Neural progenitor cell (in vitro differentiated cells): ENCODE data around the gene SNX13. TPM values are rescaled to one million over a fixed set of nuclear protein-coding genes. Genes with fewer than 3 reads are reported as not detected.
A peak's percentile ranks its signal among the peaks of the same experiment; 100 is the strongest.

Source experiments
- DNase-seq: peaks from one replicate; pipeline ENCODE4 v3.0.0-alpha.2; 2016; ENCODE audit warnings: low spot score
- H2AFZ ChIP-seq: fragments of 200-600 bp; sonication (generic); replicated peaks from 2 replicates; pipeline ENCODE4 v1.6.1; 2016; ENCODE audit warnings: antibody characterized with exemption
- H3F3A ChIP-seq: fragments of 200-600 bp; sonication (generic); 2 replicates; pipeline ENCODE4 v1.6.1; 2016; ENCODE audit warnings: antibody characterized with exemption, low read depth
- H3K27ac ChIP-seq: fragments of 200-600 bp; sonication (generic); 2 replicates; pipeline ENCODE4 v1.5.1; 2016; ENCODE audit warnings: mild to moderate bottlenecking
- H3K27me3 ChIP-seq: fragments of 200-600 bp; sonication (generic); 2 replicates; pipeline ENCODE4 v1.6.1; 2016; ENCODE audit warnings: mild to moderate bottlenecking, moderate library complexity
- H3K36me3 ChIP-seq: fragments of 200-600 bp; sonication (generic); 2 replicates; pipeline ENCODE4 v1.5.1; 2016
- H3K4me1 ChIP-seq: fragments of 200-600 bp; sonication (generic); 2 replicates; pipeline ENCODE4 v1.6.1; 2016; ENCODE audit warnings: mixed run types
- H3K4me2 ChIP-seq: fragments of 200-600 bp; sonication (generic); 2 replicates; pipeline ENCODE4 v1.6.1; 2016
- H3K4me3 ChIP-seq: fragments of 200-600 bp; sonication (generic); 2 replicates; pipeline ENCODE4 v1.5.1; 2016
- H3K79me2 ChIP-seq: fragments of 200-600 bp; sonication (generic); 2 replicates; pipeline ENCODE4 v1.6.1; 2016; ENCODE audit warnings: low read depth
- H3K9ac ChIP-seq: fragments of 200-600 bp; sonication (generic); 2 replicates; pipeline ENCODE4 v1.6.1; 2016
- H3K9me3 ChIP-seq: fragments of 200-600 bp; sonication (generic); 2 replicates; pipeline ENCODE4 v1.5.1; 2016; ENCODE audit warnings: low read depth
- H4K20me1 ChIP-seq: fragments of 200-600 bp; sonication (generic); 2 replicates; pipeline ENCODE4 v1.6.1; 2016; ENCODE audit warnings: low read depth
- H3K27ac Mint-ChIP-seq: 3 replicates; pipeline ENCODE4 v1.8.0; 2021; ENCODE audit warnings: mixed read lengths
- H3K27me3 Mint-ChIP-seq: 2 replicates; pipeline ENCODE4 v1.8.0; 2022; ENCODE audit warnings: low read depth, mild to moderate bottlenecking, inconsistent platforms, moderate library complexity, mixed read lengths; ENCODE audit not compliant: insufficient read depth
- H3K36me3 Mint-ChIP-seq: 3 replicates; pipeline ENCODE4 v1.8.0; 2021; ENCODE audit warnings: mixed read lengths
- H3K4me1 Mint-ChIP-seq: 3 replicates; pipeline ENCODE4 v1.8.0; 2021; ENCODE audit warnings: mixed read lengths
- H3K4me3 Mint-ChIP-seq: 3 replicates; pipeline ENCODE4 v1.8.0; 2021; ENCODE audit warnings: mild to moderate bottlenecking, moderate library complexity, mixed read lengths
- H3K9me3 Mint-ChIP-seq: 3 replicates; pipeline ENCODE4 v1.8.0; 2020; ENCODE audit warnings: mixed read lengths
- EZH2 ChIP-seq: fragments of 200-600 bp; sonication (generic); IDR thresholded peaks from 2 replicates; pipeline ENCODE4 v1.6.1; 2017; ENCODE audit warnings: antibody characterized with exemption, mild to moderate bottlenecking, moderate library complexity
- EZH2phosphoT487 ChIP-seq: fragments of 200-600 bp; sonication (generic); IDR thresholded peaks from 2 replicates; pipeline ENCODE4 v1.6.1; 2017; ENCODE audit warnings: antibody characterized with exemption
- total RNA-seq: library from RNA; depleted of rRNA; stranded (reverse); fragments of >200 nt; gene quantifications from 2 replicates; pipeline ENCODE4 v1.2.3, GENCODE V29; 2015; ENCODE audit warnings: low replicate concordance
- TF ChIP-seq, protein P1 (sequence below): fragments of 200-600 bp; sonication (generic); IDR thresholded peaks from 2 replicates; pipeline ENCODE4 v1.5.1; 2017; ENCODE audit warnings: antibody characterized with exemption, mild to moderate bottlenecking

The SNX13 gene
- total RNA-seq, 1 donor from 2014 or later = 67.5 TPM

DNA sequence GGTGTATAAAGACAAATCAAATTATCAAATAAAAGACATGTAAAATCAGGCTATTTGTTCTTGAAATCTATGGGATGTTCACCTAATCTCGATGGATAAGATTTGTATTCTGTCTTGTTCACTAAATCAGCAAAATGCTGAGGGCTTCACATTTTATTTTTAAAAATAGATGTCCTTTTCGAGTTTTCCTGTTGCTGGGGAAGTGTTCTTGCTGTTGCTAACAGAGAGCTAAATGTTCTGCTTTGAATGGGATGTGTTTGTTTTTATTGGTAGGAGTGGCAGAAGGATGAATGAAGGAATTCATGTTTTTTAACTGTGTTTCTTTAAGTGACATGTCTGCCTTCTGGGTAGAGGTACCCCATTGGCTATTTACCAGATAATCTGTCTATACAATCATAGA lies 7.3 kb upstream of the SNX13 start:
- no peaks in the 10 kb centered on the region for H3K27me3 ChIP-seq
- no peaks in the 10 kb centered on the region for H3K9me3 ChIP-seq
- H3F3A ChIP-seq = no peaks in the 10 kb centered on the region
- no peak overlapping the region for H3K27ac Mint-ChIP-seq
- H3K4me1 Mint-ChIP-seq = no peaks in the 10 kb centered on the region
- H3K4me3 ChIP-seq = no peak overlapping the region
- H3K4me1 ChIP-seq = no peaks in the 10 kb centered on the region
- H3K27ac ChIP-seq = no peak overlapping the region
- no peak overlapping the region for H2AFZ ChIP-seq
- no peak overlapping the region for H3K4me2 ChIP-seq
- no peak overlapping the region for H3K9ac ChIP-seq
- H3K27me3 Mint-ChIP-seq = no peaks in the 10 kb centered on the region
- H4K20me1 ChIP-seq = no peaks in the 10 kb centered on the region
- H3K4me3 Mint-ChIP-seq = no peak overlapping the region
- H3K9me3 Mint-ChIP-seq = no peaks in the 10 kb centered on the region
- H3K79me2 ChIP-seq = no peaks in the 10 kb centered on the region
- H3K36me3 ChIP-seq = no peaks in the 10 kb centered on the region
- no peak for DNase-seq
- TF ChIP-seq, protein P1, sequence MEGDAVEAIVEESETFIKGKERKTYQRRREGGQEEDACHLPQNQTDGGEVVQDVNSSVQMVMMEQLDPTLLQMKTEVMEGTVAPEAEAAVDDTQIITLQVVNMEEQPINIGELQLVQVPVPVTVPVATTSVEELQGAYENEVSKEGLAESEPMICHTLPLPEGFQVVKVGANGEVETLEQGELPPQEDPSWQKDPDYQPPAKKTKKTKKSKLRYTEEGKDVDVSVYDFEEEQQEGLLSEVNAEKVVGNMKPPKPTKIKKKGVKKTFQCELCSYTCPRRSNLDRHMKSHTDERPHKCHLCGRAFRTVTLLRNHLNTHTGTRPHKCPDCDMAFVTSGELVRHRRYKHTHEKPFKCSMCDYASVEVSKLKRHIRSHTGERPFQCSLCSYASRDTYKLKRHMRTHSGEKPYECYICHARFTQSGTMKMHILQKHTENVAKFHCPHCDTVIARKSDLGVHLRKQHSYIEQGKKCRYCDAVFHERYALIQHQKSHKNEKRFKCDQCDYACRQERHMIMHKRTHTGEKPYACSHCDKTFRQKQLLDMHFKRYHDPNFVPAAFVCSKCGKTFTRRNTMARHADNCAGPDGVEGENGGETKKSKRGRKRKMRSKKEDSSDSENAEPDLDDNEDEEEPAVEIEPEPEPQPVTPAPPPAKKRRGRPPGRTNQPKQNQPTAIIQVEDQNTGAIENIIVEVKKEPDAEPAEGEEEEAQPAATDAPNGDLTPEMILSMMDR = no peak
- no peak for TF ChIP-seq EZH2
- no peak for TF ChIP-seq EZH2phosphoT487
- H3K36me3 Mint-ChIP-seq = no peaks in the 10 kb centered on the region

DNA sequence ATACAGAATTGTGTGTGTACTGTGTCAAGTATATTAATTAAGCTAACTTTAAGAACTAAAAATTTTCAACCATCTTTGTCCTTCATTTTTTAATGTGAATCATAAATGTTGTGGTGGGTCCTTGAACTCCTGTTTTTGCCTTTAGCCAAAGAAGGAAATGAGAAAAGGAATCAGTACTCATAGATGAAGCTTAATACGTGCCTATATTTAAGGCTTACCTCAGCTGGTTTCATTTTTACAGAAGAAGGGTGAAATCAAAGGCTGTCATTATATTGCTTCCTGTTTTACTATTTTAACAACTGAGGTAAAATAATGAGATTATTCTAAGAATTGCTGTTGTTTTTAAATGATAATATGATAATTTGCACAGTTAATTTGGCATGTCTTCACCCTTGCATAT lies 6.3 kb upstream of the SNX13 start:
- Mint-ChIP-seq H3K4me3 (no peak overlapping the region), H3K36me3 (no peaks in the 10 kb centered on the region), H3K27ac (no peak overlapping the region), H3K27me3 (no peaks in the 10 kb centered on the region), H3K4me1 (peaks cover 3% of the 10 kb centered on the region), H3K9me3 (no peaks in the 10 kb centered on the region)
- no peaks in the 10 kb centered on the region for H3K36me3 ChIP-seq
- no peak overlapping the region for H3K4me2 ChIP-seq
- H4K20me1 ChIP-seq = no peaks in the 10 kb centered on the region
- H3K4me3 ChIP-seq = no peak overlapping the region
- no peaks in the 10 kb centered on the region for H3K27me3 ChIP-seq
- H3K9ac ChIP-seq = no peak overlapping the region
- H3K27ac ChIP-seq = no peak overlapping the region
- no peak overlapping the region for H2AFZ ChIP-seq
- H3K4me1 ChIP-seq = no peaks in the 10 kb centered on the region
- TF ChIP-seq, protein P1 = no peak
- TF ChIP-seq EZH2 (no peak), EZH2phosphoT487 (no peak)
- H3F3A ChIP-seq = no peaks in the 10 kb centered on the region
- no peaks in the 10 kb centered on the region for H3K79me2 ChIP-seq
- no peak for DNase-seq
- H3K9me3 ChIP-seq = no peaks in the 10 kb centered on the region

DNA sequence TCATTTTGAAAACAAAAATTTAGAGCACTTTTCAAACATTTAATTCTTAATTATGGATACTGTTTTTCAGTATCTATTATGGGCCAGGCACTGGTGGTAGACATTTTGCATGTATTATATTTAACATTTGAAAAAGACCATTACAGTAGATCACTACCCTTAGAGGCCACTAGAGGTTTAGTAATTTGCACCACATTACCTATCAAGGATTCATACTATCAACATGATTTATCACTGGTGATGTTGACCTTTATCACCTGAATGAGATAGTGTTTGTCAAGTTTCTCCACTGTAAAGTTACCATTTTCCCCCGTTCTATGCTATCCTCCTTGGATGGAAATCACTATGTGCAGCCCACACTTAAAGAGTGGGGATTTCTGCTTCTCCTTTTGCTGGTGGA lies 4.4 kb upstream of the SNX13 start:
- H3K36me3 ChIP-seq = no peaks in the 10 kb centered on the region
- H3K27ac Mint-ChIP-seq = no peak overlapping the region
- H4K20me1 ChIP-seq = no peaks in the 10 kb centered on the region
- no peaks in the 10 kb centered on the region for H3K9me3 ChIP-seq
- H3K4me3 Mint-ChIP-seq = no peak overlapping the region
- H3F3A ChIP-seq = peaks cover 11% of the 10 kb centered on the region
- no peak for DNase-seq
- no peak overlapping the region for H3K4me3 ChIP-seq
- H3K27me3 ChIP-seq = no peaks in the 10 kb centered on the region
- peaks cover 5% of the 10 kb centered on the region for H3K4me1 ChIP-seq
- H3K79me2 ChIP-seq = peaks cover 4% of the 10 kb centered on the region
- TF ChIP-seq EZH2phosphoT487 (no peak), EZH2 (no peak)
- TF ChIP-seq, protein P1 = peak; percentile 13
- H3K9ac ChIP-seq = no peak overlapping the region
- peaks cover 4% of the 10 kb centered on the region for H3K27me3 Mint-ChIP-seq
- H3K4me1 Mint-ChIP-seq = peaks cover 8% of the 10 kb centered on the region
- no peak overlapping the region for H2AFZ ChIP-seq
- H3K4me2 ChIP-seq = no peak overlapping the region
- H3K9me3 Mint-ChIP-seq = no peaks in the 10 kb centered on the region
- H3K36me3 Mint-ChIP-seq = no peaks in the 10 kb centered on the region
- no peak overlapping the region for H3K27ac ChIP-seq

DNA sequence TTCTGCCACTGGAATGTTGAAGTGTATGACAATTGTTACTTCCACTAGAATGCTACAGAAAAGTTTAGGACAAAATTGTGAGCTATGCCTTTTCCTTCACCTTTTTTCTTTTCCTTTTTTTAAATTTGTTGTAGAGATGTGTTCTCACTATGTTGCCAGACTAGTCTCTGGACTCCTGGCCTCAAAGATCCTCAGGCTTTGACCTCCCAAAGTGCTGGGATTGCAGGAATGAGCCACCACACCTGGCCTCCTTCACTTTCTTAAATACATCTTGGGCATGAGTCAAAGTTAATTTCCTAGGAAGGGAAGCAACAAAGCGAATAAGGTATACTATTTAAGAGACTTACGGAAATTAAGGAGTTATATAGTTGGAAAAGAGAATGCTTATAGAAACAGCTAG lies 2.7 kb upstream of the SNX13 start:
- no peak overlapping the region for H2AFZ ChIP-seq
- H3F3A ChIP-seq = peaks cover 11% of the 10 kb centered on the region
- no peaks in the 10 kb centered on the region for H3K27me3 ChIP-seq
- no peak for DNase-seq
- no peak overlapping the region for H3K4me3 ChIP-seq
- Mint-ChIP-seq H3K4me3 (no peak overlapping the region), H3K4me1 (peaks cover 24% of the 10 kb centered on the region), H3K36me3 (no peaks in the 10 kb centered on the region), H3K9me3 (no peaks in the 10 kb centered on the region), H3K27me3 (peaks cover 4% of the 10 kb centered on the region), H3K27ac (no peak overlapping the region)
- no peaks in the 10 kb centered on the region for H3K36me3 ChIP-seq
- peaks cover 21% of the 10 kb centered on the region for H3K79me2 ChIP-seq
- no peak overlapping the region for H3K4me2 ChIP-seq
- TF ChIP-seq EZH2phosphoT487 (no peak), EZH2 (no peak)
- TF ChIP-seq, protein P1 = no peak
- H3K27ac ChIP-seq = no peak overlapping the region
- no peaks in the 10 kb centered on the region for H4K20me1 ChIP-seq
- no peaks in the 10 kb centered on the region for H3K9me3 ChIP-seq
- no peak overlapping the region for H3K9ac ChIP-seq
- peaks cover 17% of the 10 kb centered on the region for H3K4me1 ChIP-seq
